ENCODE results near the gene ANKRD55.
"Not testable (repeated sequence)": the region's sequence is repeated elsewhere in the genome, so short reads cannot be mapped to it uniquely, and the experiment has no call there.

The ANKRD55 gene

DNA sequence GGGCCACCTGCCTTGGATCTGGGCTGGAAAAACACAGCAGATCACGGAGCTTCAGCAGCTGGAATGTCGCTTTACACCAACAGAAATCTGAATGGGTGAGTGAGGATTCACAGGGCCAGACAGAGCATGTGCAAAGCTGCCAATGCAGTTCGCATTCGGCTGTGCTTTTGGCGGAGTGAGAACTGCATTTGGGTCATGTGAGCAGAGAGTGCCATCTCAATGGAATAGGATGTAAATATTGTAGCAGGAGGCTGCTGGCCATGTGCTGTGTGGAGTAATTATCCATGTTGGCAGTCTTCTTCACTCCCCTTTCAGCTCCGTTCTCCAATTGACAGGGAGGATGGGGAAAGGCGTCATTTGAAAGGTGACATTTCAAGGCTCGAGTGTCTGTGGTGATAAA, at the start of gene ANKRD55:
TSS of gene ANKRD55 (minus strand) at position 101 of the 400 bp plus-strand sequence. CDS start 417 bp downstream, outside the sequence.
- DNase-seq = peak; percentile 61

DNA sequence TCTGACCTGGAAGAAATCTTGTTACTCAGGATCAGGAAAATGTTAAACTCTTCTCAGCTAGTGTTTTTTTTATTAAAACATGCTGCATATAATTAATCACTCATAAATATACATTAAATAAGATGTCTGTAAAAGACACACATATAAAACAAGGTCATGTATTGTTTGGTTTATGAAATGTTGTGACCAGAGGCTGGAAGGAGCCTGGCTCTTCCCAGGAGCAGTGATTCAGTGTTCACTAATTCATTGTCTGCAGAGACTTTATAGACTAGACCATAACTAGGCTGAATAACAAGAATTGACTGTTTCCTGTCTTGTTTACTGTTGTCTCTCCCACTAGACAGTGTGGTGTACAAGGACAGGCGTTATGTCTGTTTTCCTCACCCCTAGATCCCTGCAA, 49.1 kb upstream of the ANKRD55 start:
- DNase-seq = no peak

DNA sequence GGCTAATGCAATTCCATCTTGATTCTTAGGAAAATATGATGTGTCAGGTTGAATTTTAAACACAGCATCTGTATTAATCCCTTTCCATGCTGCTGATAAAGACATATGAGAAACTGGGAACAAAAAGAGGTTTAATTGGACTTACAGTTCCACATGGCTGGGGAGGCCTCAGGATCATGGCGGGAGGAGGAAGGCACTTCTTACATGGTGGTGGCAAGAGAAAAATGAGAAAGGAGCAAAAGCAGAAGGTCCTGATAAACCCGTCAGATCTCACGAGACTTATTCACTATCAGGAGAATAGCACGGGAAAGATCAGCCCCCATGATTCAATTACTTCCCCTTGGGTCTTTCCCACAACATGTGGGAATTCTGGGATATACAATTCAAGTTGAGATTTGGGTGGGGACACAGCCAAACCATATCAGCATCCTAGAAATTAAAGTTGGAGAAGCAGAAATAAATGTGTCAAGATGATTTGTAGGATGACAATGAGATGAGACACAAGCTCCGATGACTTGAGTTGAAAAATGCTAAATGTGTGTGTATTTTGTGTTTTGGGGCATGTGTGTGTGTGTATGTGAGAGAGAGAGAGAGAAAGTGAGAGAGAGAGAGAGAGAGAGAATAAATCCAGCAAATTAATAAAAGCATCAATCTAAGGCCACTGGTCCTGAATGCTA, 48.5 kb upstream of the ANKRD55 start:
- DNase-seq = no peak

DNA sequence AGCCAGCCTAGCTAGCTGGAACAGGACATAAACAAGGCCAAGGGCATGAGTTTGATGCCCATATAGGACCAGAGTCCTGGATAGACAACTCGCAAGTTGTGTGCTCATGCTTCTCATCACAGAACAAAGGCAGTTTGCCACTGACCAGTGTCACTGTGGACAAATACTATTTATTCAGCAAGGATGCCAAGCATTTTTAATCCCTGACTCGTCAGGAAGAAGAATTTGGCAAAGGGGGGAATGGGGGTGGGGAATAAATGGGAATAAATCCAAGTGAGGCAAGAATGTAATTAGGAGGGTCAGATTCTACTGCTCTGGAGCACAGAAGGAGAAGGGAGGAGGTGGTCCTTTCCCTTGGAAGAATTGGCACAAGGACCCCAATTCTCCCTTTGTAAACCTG, 46.8 kb upstream of the ANKRD55 start:
- DNase-seq = peak; percentile 40

DNA sequence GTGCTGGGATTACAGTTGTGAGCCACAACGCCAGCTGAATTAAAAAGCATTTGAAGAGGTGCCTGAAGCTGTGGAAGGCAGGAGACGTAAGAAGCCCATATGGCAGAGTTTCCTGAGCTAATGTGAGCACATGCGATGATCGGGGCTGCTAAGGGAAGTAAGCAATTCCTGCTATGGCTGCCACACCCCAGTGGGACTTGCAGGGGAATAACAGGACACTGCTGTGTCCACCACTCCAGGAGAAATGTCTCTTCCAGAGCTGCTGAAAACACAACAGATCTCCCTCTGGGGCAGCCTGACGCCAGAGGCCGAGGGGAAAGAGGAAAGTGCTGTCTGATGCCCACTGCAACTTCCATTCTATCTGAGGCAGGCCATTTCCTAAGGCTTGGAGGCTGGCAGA, 46.2 kb upstream of the ANKRD55 start:
- DNase-seq = peak; percentile 9

DNA sequence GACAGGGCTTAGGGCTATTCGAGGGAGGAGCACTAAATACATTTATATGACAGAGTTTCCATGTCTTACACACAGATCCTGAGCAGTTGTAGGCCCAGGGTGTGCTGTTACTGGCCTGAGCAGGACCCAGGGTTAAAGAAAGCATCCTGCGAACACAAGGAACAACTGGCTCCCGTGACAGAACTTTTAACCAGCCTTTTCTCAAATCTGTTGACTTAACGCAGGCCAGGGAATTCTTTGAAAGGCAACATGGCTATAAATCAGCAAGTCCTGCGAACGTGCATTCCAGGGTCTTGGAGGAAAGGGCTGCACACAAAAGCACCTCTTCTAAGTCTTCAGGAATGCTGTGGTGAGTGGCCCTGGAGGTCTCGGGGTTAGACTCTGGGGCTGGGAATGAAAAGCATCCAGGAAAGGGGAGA, 45.2 kb upstream of the ANKRD55 start:
- peak; percentile 33 for DNase-seq

DNA sequence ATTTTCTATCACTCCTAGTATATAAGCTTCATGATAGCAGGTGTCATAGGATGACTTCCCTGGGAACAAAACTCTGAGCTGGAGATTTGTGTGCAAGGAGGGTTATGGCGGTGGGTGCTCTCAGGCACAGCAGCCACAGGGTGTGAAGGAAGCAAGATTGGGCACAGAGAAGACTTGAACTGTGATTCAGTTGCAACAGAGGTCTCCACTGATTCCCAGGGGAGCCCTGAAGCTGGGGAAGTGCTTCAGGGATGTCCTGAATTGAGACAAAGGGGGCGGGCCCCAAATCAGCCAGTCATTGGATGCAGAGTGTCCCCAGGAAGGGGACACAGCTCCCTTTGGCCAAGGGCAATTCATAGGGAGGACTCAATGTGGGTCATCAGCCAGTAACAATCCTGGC, 44.4 kb upstream of the ANKRD55 start:
- no peak for DNase-seq

DNA sequence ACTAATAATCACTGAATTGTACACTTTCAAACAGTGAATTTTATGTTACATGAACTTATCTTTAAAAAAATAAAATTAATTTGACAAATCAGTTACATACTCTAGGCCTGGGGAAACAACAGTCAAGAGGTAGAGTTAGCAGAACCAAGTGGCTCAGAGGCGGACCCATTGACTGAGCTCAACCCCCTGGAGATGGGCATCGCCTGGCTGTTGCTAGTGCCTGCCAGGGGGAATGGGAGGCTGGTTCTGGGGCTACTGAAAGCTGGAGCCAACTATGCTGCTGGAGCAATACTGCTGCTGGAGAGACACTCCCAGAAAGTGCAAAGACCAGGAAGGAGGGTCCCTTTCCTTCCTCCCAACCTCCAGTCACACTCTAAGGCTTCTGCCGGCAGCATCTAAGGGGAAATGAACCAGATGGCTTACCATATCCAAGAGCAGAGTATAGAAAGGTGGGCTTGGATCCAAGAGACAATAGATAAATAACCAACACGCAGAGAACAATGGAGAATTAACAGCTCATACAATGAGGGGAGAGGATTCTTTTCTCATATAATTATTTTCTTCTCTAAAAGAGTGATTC, 40.3 kb upstream of the ANKRD55 start:
- DNase-seq = no peak

DNA sequence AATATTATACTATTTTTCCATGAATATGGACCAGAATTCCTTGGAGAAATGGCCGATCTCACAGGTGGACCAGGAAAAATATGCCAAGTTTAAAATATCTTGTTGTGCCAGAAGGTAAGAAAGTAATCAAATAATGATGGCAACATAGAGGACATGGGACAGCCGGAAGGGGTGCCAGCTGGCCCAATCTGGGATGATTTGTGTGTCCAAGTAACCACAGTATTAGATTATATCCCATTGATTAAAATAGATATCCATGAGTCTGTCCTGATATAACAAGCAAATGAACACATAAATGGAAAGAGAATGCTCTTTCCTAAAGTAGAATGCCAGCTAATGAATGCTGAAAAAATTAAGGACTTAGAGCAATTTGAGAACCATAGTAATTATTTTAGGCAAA, 39.6 kb upstream of the ANKRD55 start:
- no peak for DNase-seq

DNA sequence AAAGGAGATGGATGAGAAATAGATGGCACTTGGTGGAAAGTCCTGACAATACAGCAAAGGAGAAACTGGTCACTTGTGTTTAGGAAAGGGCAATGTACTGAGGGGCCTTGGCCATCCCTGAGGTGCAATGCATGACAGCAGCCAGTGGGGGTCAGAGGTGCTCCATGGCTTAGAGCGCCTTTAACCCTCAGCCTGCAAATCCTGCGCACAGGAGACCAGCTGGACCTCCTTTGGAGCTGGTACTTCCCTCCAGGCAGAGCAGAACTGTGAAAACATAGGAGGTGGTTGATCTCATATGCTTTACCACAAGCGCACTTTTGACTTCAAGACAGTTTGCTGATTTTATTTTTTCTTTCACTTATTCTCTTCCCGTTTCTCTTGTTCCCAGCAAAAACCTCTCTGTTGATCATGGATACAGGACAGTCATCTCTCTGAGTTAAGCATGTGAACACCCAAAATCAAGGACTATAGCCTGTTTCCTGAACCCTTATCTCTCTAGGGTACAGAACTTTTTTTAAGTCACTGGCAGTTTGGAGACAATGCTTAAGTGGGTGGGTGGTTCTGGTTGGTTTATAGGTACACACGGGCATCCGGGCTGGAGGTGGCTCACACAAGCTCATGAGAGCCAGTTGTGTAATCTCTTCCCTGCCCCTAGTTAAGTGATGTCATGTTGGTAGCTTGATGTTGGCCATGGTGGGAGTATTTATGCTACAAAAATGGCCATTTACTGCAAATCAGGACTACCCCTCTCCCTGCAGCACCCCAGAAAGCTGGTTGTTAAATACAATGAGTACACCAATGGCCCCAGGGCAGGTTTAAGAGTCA, 37.6 kb upstream of the ANKRD55 start:
- peak; percentile 95 for DNase-seq

DNA sequence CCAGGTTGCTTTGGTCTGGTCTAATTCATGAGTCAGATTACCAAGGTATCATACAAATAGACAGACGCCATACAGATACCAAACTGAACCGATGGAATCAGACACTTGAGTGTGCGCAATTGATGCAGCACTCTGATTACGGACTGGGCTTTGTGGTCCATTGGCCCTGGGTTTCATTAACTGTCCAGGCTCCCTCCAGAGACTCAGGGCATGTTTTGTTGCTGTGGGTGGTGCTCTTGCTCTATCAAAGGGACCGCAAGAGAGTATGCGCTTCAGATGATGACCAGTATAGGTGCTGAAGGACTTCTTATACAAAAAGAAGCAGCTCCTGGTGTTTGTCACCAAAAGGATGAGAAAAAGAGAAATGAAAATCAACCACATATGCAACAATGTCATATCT, 36.9 kb upstream of the ANKRD55 start:
- DNase-seq = no peak

DNA sequence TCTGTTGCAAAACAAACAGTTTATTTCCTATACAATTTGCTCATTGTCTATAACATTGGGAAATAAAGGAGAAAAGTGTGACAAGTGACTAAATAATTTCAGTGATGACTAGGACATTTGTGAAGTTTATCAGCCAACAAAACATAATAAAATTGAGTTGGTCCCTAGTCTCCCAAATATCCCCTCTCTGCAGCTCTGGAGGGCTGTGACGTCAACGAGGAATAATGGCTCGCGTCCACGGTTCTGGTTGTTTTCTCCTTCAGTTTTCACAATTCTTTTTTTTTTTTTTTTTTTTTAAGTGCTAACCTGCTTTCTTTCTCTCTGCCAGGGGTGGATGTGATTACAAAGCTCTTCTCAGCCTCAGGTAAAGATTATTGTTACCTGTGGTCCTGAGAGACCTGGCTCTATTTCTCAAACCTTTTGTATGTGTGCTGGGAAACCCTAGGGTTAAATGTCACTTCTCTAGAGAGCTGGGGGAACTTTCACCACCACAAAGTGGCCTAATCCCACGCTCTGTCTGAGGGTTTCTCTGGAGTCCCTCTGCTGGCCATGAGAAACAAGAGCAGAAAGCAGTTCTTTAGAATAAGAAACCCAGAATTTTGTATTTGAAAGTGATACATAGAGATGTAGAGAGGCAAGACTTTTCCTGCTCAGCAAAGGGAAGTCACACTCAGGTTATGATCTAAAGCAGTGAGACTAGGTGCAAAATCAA, 36.2 kb upstream of the ANKRD55 start:
- DNase-seq = peak; percentile 65

DNA sequence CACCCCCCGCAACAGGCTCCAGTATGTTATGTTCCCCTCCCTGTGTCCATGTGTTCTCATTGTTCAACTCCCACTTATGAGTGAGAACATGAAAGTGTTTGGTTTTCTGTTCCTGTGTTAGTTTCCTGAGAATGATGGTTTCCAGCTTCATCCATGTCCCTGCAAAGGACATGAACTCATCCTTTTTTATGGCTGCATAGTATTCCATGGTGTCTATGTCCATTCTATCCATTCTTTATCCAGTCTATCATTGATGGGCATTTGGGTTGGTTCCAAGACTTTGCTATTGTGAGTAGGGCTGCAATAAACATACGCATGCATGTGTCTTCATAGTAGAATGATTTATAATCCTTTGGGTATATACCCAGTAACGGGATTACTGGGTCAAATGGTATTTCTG, 35.6 kb upstream of the ANKRD55 start:
- DNase-seq = not testable (repeated sequence)

DNA sequence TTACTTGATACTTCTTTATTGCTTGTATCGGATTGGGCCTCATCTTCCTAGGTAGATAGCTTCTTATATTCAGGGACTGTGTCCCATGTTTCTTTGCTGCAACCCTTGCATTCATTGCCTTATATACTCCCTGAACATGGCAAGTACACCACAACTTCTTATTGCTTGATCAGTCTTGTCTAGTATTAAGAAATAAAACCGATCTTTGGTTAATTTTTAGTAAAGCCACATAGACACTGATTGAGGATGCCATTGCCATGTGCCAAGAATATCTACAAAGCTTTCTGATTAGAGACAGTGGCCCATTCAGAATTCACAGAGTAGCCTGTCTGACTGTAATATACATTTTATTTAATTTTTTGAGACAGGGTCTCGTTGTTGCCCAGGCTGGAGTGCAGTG, 34.7 kb upstream of the ANKRD55 start:
- DNase-seq = no peak

DNA sequence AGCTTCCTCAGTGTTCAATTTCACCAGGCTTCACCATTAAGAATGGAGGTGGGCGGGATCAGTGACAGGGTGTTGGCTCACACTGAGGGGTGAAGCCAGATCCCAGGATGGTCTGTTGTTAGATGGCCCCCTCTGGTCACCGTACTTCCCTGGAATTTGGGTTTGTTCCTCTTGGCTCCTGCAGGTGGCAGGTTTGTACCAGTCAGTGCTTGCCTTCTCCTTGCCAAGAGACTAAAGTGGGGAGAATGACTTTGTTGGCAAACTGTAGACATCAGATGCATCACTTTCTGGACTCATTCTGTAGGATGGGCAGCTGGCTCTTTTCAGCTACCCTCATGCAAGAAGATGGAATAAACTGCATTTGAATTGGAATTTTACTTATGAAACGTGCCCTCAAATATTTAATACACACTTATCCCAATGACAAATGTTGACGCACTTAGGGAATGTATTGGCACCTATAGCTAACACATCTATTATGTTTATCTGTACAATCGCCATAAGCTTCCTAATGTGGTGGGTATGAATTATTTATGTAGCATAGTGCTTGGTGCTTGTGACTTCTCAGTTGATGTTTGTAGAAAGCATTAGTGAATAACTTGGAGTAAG, 31.4 kb upstream of the ANKRD55 start:
- peak; percentile 30 for DNase-seq

DNA sequence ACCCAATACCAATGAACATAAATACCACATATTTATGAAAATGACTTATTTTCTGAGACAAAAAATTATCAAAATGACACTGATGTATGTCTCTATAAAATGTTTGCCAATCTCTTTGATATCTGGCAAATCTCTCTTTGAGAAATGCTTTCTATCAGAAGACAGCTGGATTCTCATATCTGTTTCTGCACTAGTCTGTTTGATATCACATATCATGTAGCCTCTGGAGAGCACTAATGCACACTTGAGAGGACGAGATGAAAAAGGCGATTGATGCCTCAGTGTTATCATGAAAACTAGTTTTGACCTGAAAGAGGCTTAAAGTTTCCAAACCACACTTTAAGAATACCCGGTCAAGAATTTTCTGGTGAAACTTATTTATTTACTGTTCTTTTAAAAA, 29.1 kb upstream of the ANKRD55 start:
- DNase-seq = no peak

DNA sequence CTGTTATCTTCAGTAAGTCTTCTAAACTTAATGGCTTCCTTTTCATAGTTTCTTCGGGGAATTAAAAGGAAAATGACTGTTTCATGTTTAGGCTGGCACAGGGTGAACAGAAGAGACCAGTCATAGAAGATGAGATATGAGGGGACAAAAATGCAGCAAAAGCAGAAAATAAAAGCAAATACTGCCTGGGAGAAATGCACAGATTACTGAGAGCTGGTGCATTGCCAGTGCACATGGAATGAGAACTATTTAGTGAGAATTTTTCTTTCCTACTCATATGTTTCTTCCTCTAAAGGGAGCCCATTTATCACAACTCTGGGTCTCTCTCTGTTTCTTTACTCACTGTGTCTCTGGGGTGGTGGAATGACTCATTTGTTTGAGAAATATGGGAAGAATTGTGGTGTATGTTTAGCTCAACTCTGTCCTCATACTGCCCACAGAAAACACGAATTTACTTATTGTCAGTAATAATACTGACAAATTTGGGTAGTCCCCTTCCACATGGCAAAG, 25.9 kb upstream of the ANKRD55 start:
- DNase-seq = no peak

DNA sequence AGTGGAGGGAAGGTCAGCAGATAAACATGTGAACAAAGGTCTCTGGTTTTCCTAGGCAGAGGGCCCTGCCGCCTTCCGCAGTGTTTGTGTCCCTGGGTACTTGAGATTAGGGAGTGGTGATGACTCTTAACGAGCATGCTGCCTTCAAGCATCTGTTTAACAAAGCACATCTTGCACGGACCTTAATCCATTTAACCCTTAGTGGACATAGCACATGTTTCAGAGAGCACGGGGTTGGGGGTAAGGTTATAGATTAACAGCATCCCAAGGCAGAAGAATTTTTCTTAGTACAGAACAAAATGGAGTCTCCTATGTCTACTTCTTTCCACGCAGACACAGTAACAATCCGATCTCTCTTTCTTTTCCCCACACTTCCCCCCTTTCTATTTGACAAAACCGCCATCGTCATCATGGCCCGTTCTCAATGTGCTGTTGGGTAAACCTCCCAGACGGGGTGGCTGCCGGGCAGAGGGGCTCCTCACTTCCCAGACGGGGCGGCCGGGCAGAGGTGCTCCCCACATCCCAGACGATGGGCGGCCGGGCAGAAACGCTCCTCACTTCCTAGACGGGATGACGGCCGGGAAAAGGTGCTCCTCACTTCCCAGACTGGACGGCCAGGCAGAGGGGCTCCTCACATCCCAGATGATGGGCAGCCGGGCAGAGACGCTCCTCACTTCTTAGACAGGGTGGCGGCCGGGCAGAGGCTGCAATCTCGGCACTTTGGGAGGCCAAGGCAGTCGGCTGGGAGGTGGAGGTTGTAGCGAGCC, 24.8 kb upstream of the ANKRD55 start:
- DNase-seq = not testable (repeated sequence)

DNA sequence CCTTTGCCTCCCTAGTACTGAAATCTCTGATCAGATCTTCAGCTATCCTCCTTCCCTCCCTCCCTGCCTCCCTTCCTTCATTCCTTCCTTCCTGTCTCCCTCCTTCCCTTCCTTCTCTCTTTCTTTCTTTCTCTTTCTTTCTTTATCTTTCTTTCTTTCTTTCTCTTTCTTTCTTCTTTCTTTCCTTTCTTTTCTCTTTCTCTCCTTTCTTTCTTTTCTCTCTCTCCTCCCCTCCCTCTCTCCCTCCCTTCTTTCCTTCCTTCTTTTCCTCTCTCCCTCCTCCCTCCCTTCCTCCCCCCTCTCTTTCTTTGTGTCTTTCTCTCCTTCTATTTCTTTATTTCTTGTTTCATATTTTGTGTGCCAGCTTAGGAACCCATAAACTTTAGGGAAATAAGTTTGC, 23.9 kb upstream of the ANKRD55 start:
- DNase-seq = no peak

DNA sequence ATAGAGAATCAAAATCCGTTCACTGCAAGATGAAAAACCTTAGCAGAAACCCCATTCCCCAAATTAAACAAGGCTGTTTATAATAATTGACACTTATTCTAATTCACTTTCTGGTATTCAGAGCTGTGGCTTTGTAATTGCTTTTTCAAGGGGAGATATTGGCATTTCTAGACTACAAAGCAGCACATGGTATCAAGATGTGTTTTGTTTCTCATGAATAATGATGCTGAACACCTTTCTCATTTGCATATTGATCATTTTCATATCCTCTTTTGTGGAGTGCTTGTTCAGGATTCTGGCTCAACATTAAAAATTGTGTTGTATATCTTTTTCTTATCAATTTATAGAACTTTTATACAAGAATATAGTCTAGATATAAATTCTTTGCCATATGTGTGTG, 22.4 kb upstream of the ANKRD55 start:
- DNase-seq = no peak

DNA sequence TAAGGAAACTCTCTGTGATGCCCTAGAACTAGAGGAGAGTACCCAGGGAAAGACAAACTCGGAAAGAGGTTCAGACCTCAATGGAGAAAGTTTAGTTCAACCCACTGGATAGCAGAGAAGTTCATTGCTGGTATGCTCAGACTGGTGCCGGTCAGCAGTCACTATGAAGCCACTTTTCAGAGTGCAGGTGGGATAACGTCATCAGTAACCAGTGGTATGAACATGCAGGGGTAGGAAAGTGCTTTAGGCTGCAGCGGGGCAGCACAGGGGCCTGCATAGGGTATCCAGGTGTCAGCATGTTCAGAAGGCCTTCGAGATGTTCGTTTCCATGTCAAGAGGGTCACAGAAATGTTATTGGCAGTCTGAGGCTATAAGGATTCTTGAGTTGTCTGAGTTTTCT, 20.8 kb upstream of the ANKRD55 start:
- DNase-seq = no peak

DNA sequence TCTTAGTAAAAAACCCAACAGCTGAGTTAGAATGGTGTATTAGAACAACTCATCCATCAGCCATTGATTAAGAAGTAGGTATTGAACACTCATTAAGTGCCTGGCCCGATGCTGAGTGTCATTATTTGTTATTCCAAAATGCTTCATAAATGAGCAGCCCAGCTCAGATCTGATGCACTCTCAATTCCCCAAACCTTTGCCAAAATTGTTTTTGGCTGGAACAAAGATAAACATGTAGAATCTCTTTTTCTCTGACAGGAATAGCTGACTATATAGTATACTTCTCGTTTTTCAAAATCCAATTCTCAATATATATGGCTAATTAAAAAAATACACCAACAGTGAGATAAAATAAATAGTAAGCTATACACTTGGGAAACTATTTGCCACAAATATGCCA, 20.0 kb upstream of the ANKRD55 start:
- no peak for DNase-seq
